HG03558 (cell line): ENCODE data around the gene MYO1D.
"Not testable (repeated sequence)": the region's sequence is repeated elsewhere in the genome, so short reads cannot be mapped to it uniquely, and the experiment has no call there.

Experiments used
- ATAC-seq: cut with Tn5 transposase; IDR thresholded peaks from one replicate; pipeline ENCODE4 v1.9.1; 2021; ENCODE audit warnings: moderate number of reproducible peaks; ENCODE audit not compliant: unreplicated experiment; ENCODE audit errors: extremely low read depth

MYO1D gene

DNA sequence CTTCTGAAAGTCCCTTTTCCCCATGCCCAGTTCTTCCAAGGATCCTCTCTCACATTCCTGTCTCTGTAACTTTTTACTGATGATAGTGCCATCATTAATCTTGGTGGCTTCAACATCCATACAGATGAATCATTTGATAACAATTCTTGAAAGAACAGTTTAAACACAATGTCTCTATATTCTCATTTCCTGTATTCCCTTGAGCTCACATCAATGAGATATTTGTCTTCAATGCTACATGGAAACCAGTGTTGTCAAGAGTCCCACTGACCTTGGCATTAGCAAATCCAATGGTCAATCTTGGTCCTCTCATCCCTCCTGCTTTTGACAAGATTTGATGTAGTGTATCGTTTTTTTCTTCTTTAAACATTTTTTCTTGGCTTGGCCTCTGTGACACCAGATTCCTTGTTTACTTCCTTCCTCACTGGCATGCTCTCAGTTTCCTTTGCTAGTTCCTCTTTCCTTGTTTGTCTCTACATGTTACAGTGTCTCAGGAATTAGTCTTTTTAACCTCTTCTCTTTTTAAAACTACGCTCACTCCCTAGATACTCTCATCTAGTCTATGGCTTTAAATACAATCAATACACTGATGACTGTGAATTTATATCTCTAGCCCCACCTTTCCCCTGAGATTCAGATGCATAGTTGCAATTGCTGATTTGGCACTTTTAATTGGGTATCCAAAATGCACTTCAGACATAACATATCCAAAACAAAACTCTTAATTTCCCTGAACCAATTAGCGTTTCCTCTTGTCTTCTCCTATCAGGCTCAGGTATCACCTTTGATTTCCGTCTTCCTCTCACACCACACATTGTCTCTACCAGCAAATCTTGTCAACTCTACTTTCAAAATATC is 134.0 kb downstream of the MYO1D start:
- no peak for ATAC-seq

DNA sequence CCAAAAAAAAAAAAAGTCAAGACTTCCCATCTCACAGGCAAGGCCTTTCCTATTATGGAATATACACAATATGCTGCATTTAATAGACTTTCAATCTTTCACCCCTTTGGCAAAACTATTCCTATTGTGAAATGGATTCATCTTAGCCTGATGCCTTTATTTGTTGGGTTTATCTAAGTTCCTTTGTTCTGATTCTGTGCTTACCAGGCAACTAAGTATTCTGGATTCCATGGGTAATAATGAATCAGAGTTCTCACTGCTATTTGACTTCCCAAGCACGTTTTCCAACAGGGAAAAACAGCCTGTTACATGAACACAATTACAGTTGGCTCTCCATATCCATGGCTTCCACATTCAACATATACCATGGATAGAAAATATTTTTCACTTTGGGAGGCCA is 135.5 kb downstream of the MYO1D start:
- ATAC-seq = no peak

DNA sequence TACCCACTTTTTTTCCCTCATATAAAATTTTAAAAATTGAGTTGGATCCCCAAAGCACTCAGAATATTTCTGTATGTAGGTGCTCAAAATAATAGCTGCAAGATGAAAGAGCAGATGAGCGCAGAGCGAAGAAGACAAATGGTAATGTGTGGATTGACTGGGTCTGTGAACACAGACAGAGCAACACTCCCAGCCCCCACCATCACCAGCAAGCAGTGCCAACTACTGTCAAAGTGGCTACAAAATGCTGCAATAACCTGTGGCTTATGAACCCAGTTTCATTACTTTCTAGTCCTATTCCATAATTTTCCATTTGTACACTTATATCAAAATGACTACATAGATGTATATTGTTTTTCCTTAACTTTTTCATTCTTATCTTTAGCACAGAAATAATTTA is 137.2 kb downstream of the MYO1D start:
- no peak for ATAC-seq

DNA sequence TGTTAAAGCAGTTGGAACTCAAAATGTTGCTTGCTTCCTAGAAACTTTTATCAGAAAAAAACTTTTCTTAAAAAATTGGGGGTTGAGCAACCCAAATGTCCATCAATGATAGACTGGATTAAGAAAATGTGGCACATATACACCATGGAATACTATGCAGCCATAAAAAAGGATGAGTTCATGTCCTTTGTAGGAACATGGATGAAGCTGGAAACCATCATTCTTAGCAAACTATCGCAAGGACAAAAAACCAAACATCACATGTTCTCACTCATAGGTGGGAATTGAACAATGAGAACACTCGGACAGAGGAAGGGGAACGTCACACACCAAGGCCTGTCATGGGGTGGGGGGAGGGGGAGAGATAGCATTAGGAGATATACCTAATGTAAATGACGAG is 137.8 kb downstream of the MYO1D start:
- not testable (repeated sequence) for ATAC-seq

DNA sequence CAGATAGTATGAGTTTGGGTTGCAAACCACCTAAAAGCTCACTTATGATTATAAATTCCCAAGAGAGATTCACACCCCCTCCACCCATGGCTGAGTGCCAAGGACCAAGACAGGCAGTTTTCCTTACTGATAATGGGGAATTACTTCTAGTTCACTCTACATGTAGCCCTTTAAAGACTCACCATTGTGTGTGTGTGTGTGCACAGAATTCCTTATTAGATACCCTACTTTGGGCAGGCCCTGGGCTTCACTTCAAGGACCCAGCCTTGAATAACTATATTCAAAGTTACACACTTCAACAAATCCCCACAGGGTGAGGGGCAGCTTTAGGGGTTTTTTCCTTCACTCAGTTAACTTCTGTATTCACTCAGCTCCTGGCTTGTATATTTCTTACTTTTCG is 143.5 kb downstream of the MYO1D start:
- ATAC-seq = no peak

DNA sequence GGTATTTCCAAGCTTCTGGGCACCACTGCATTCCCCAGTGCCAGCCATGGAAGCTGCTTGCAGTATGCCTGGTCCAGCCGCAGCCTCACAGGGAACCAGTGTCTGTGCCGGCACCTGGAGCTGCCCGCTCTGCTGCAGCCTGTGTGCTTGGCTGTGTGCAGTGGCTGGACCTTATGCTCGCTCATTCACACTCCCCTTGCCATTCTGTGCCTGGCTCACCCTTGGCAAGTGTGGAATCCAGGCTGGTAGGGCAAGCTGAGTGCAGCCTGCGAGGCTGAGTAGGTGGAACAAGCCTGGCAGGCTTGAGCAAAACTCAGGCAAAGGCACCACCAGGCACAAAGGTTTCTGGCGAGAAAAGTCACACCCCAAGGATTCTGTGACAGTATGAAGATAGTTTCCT is 144.0 kb downstream of the MYO1D start:
- ATAC-seq = no peak

DNA sequence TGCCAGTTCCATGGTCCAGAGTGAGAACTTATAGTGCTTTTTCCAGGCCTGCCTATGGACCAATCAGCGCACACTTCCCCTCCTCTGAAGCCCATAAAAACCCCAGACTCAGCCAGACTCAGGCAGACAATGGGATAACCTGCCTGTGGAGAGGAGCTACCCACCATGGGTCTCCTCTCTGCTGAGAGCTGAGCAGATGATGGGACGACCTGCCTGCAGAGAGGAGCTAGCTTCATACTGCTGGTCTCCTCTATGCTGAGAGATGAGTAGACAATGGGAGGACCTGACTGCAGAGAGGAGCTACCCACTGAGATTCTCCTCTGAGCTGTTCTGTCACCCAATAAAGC is 144.7 kb downstream of the MYO1D start:
- no peak for ATAC-seq

DNA sequence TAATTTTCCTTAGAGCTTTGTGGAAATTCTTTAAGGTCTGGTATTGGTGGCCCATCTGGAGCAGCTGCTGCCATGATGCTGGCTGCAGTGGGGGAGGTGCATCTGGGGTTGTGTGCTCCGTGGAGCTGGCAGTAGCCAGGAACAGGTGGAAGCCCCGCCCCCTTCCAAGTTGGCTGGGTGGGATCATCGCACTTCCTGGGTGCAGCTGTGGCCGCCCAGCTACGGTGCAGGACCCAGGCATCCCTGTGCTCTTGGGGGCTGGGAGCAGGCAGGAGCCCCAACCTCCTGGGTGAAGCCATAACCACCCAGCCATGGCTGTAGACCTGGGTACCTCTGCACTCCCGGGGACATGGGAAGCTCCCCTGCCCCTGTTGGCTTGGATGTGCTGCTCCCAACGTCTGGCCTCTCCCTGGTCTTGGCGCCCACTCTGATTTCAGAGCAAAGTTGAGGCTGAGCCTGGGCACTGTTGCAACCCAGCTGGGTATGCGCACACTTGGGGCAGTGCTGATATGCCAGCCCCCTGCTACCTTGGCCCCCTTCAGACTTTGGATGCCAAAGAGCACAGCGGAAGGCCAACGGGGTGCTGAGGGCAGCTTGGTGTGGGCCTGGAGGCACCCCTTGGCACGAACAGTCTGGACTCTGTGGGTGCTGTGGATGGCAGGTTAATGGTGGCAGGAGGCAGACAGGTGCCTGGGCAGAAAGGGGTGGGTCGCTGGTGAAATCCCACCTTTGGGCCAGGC is 145.2 kb downstream of the MYO1D start:
- ATAC-seq = no peak

DNA sequence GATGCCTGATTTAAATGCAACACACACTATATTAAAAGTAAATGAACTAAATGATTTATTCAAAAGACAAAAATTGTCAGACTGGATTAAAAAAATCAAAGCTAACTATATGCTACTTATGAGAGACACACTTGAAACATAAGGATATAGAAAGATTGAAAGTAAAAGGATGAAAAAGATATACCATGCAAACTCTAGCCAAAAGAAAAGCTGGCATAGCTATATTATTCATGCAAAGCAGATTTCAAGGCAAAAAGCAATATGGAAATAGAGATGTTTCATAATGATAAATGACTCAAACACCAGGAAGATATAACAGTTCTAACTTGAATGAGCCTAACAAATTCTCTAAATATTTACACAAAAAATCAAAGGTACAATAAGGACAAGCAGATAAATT is 149.2 kb downstream of the MYO1D start:
- ATAC-seq = no peak

DNA sequence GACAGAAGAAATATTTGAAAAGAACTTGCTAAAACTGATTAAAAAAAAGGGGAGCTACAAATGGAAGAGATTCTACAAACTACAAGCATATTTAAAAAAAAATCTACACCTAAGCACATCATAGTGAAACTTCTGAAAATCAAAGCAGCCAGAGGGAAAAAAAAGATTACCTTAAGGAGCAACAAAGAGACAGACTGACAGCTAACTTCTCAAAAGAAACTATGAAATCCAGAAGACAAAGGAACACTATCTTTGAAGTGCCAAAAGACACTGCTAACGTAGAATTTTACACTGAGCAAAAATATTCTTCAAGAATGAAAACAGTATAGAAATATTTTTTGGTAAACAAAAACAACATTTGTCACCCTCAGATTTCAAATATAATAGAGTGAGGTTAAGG is 151.2 kb downstream of the MYO1D start:
- ATAC-seq = no peak

DNA sequence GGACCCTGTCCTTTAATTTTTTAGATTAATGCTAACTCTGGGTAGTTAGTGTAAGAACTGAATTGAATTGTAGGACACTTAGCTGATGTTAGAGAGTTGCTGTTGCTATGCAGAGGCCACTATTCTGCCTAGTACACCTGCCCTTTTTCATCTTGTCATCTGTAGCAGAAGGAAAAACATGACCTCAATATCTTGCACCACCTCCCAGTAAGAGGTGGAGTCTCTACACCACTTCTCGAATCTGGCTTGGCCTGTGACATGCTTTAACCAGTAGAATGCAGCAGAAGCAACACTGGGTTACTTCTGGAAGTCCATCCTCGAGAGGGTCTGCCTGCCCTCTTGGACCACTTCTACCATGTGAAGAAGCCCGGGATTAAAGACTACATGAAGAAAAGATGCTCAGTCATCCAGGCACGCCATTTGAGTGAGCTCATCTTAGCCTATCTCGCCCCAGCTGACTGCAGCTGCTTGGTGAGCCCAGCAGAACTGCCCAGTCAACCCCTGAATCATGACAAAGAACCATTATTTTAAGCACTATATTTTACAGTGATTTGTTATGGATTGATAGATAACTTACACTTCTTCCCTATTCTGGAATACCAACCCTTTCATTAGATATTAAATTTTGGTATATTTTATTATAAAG is 153.5 kb downstream of the MYO1D start:
- ATAC-seq = no peak

DNA sequence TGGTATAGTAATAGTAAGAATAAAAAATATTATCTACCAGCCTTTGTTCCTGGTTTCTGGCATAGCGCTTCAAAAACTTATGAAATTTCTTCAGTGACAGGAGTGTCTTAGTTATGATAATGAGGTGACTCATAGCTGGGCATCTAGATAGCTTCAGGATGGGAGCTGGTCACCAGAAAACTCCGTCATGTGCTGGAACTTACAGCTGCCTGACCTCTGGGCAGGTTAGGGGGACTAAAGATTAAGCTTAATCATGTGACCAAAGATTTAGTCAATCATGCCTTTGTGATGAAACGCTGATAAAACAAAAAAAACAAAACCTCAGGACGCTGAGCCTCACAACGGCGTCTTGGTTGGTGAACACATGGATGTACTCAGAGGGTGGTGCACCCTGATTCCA is 154.2 kb downstream of the MYO1D start:
- ATAC-seq = no peak

DNA sequence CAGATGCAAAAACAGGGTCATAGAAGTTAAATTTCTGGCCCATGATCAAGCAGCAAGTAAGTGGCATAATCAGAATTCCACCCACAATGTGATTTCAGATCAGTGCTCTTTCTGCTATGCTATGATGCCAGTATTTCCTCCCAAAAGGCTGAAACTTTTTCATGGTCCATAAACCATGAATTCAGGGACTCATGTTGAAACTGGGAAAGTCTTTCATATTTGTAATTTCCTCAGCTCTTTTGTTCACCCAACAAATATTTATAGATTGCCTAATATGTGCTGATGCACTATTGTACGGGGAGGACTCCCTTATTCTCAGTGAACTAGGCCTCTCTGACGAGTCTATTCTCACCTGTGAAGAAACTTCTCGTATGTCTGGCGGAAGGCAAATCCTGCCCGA is 156.3 kb downstream of the MYO1D start:
- no peak for ATAC-seq

DNA sequence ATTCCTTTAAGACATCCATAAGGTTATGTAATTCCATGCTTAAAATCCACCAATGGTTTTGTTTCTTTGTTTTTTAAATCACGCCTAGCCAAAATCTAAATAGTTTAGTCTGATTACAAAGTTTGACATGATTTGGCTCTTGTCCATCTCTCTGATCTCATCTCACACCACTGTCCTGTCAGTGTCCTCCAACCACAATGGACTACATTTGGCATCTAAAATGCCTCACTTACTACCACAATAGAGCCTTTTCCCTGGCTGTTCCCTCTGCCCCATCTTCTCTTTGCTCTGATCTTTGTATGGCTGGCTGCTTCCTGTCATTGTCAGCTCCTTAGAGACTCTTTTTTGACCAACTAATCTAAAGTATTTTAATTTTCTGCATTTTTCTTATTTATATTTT is 157.2 kb downstream of the MYO1D start:
- ATAC-seq = no peak

DNA sequence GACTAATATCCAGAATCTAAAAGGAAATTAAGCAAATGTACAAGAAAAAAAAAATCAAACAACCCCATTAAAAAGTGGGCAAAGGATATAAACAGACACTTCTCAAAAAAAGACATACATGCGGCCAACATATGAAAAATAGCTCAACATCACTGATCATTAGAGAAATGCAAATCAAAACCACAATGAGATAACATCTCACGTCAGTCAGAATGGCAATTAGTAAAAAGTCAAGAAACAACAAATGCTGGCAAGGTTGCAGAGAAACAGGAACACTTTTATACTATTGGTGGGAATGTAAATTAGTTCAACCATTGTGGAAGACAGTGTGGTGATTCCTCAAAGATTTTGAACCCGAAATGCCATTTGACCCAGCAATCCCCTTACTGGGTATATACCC is 162.0 kb downstream of the MYO1D start:
- ATAC-seq = not testable (repeated sequence)

DNA sequence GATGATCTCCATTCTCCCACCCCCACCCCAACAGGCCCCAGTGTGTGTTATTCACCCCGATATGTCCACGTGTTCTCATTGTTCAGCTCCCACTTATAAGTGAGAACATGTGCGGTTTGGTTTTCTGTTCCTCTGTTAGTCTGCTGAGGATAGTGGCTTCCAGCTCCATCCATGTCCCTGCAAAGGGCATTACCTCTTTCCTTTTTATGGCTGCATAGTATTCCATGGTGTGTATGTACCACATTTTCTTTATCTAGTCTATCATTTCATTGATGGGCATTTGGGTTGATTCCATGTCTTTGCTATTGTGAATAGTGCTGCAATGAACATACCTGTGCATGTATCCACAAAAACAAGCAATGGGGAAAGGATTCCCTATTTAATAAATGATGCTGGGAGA is 162.7 kb downstream of the MYO1D start:
- ATAC-seq = not testable (repeated sequence)

DNA sequence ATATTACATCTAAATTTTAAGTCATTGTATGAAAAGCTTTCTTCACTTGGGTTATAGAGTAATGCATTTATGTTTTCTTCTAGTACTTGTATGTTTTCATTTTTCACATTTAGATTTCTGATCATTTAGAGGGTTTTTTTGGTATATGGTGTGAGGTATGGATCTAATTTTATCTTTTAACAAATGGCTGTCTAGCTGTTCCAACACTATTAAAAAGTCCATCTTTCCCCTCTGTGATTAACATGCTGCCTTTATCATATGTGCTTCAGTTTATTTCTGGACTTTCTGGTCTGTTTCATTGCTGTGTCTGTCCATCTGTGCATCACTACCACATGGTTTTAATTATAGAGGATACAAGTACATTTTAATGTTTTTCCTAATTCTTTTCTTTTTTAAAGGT is 163.8 kb downstream of the MYO1D start:
- no peak for ATAC-seq

DNA sequence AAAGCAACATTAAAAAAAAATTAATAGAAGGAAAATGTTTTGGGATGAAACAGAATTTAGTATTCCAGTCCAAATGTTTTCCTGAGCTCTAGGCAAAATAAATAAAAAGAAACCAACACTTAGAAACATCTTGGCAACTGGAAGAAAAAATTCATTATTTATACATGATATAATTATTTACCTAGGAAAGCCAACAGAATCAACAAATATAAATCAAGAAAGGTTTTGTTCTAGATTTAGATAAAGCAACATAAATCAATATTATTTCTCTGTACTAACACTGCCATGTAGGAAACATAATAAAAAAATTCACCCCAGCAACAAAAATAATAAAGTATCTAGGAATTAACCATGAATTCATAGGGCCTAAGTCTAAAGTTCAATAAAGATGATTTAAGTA is 167.4 kb downstream of the MYO1D start:
- no peak for ATAC-seq

DNA sequence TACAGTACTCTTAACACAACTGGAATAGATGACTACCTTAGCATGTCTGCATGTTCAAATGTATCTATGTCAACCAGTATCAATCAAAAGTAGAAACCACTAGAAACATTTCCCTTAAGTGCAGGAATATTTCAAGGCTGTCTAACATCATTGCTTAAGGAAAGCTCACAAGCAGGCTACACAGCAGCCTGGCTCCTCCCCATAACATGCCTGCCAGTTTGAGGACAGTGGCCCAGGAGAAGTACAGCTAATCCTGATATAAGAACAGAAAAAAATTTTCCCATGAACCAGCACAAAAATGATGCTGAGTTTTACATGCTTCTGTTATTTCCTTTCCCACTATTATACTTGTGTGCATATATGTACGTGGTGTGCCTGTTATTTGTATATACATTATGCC is 175.1 kb downstream of the MYO1D start:
- ATAC-seq = no peak

DNA sequence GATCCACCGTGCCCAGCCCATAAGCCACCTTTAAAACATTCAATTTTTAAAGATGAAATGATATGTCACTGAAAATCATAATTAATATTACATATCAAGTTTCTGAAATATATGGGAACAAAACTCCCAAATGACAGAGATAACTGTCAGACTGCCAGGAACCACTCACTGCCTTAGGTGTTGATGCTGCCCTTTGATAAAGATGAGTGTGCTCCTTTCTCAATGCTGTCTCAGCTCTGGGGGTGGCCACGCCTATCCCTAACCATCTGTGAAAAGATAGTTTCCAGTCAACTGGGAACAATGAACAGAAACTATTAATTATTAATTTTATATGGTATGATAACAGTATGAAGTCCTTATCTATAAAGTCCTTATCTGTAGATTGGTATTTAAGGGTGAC is 177.7 kb downstream of the MYO1D start:
- ATAC-seq = no peak
